ENCODE measurements around the gene NR3C2.

NR3C2 gene

DNA sequence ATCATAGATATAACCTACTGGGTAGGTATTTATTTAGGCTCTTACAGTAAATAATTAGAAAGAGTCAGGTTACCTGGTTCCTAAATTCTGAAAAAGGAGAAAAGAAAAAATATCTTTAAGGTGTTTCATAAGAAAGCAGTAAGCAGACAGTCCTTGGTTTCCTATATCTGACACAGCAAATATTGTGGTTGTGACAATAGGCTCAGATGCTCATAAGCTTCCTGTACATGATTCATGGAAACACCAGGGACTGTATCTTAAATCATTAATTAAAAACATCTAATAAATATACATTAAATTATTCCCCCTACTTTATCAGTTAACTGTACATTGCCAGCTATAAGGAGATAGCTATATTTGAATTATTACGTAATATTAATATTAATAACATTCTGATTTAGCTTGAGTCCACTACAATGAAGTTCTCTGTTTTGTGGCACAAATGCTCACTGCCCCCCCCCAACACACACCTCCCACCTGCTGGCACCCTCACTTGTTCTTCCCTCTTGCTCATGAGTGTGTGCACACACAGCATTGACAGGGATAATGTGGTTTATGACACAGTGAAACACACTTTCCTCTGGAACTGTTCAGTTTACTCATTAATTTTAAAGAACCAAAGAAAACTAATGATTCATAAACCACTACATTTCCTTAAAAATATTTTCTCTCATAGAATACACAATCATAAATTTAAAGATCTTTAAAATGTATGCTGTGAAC, 187.4 kb downstream of the NR3C2 start:
- no peak for DNase-seq

DNA sequence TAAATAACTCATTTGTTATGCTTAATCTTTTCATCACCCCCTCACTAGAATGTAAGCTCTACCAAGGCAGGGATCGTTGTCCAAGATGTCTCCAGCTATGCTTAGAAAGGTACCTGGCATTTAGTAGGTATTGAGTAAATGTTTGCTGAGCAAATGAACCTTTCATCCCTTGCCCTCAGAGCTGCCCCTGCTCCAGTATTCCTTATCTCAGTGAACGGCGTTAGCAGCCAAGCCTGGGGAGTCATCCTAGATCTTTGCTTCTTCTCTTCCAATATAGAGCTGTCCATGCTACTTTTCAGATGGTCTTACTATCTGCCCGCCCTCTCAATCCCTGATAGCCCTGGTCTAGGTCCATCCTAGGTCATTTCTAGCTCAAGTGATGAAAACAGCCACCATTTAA, 188.4 kb downstream of the NR3C2 start:
- no peak for DNase-seq

DNA sequence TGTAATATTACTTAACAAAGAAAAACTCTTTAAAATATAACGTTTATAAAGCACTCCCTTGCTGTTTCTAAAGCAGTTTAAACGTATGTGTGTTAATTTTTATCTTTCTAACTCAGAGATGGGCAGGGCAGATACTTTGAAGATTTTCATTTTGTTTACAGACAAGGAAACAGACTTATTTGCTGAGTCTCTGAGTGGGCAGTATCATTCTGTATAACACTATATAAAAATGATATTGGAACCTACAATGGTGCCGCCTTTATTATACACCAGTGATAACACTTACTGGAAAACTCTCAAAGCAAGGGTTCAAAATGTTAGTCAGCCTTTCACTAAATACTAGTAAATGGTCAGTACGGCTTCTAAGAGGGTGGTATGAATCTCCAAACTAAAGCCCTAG, 193.4 kb downstream of the NR3C2 start:
- no peak for DNase-seq

DNA sequence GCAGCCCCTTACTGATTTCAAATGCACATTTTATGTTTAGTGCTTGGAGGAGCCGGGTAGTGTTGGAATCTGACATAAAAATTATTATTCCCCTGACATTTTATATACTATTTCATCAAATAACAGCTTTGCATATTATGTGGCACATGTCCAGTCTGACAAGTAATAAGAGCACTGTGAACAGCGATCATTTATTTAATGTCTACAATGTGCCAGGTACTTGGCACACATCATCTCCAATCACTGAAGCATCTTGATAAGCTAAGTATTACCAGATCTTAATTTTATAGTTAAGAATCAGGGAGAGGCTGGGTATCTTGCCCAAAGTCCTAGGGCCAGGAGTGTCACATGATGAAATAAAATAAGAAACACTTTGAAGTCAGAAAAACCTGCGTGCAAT, 197.2 kb downstream of the NR3C2 start:
- no peak for DNase-seq

DNA sequence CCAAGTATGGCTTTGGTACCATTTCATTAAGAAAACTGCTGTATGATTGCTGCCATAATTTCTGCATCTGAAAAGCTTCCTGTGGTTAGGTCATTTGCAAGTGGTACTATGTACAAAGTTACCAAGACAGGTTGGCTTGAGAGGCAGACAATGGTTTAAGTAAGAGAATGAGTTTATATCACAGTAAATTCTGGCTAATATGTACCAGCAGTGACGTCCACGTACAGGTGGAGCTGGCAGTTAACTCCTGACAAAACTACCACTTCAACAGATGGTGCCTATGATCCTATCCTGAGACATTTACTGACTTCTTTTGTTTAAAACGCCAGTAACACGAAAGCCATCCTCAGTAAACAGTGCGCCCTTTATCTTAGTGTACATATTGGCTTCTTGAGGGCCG, 198.4 kb downstream of the NR3C2 start:
- DNase-seq: no peak

DNA sequence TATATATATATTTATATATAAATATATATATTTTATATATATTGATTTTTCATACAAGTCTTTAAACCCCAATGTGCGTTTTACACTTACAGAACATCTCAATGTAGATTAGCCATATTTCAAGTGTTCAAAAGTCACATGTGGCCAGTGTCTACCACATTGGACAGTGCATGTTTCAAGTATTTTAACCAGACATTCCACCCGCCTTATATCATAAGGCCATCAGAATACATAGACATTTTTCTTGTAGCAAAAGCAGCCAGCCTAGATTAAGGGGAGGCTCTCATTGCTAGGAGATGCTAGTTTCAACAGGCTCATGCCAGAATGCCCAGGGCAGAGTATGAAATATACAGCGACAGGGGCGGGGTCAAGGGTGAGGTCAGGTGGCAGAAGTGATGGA, 202.0 kb downstream of the NR3C2 start:
- no peak for DNase-seq

DNA sequence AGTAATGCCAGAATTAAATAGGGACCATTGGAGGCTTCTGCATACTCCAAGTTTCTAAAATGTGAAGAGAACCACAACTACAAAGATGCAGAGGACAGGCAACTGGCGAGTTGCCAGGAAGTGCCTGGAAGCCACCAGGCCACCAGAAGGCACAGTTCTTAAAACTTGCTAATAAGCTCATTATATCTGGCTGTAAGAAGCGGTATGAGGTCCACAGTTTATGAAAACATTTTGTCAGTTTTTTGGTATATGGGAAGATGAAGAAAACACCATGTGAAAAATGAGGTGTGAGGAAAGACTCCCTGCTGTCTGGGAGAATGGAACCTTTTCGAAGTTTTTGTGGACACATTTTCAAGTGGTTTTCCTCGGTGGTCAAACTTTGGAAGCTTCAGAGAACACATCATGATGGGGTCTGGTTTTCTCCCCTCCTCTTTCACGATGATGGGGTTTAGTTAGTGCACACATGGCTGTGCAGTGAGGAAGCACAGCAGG, 202.7 kb downstream of the NR3C2 start:
- no peak for DNase-seq

DNA sequence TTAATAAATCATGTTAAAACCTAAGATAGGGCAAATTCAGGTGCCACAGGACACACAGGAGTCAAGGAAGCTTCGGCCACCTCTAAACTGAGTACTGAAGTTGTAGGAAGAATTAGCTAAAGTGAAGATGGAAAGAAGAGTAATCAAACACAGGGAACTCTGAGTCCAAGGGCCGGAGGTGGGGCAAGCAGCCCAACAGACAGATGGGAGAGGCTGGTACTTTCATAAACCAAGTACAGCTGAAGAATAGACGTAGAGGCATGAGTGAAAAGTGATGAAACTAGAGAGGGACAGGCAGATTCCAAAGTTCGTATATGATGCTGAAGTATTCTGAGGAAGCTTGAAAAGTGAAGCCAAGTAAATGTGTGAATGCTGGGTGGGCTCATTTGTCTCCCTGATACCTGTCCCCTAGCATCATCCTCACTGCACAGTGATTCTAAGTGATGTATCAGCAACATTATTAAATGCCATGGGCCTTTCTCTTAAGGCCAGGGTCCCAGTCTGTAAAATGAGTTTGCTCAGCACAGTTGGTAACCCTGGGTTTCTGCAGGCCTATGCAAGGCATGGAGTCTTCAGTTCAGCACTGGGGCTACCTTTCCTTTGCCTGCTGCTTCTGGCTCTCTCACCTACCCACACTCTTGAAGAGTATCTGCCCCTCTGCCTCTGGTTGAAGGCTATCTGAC, 203.3 kb downstream of the NR3C2 start:
- no peak for DNase-seq

DNA sequence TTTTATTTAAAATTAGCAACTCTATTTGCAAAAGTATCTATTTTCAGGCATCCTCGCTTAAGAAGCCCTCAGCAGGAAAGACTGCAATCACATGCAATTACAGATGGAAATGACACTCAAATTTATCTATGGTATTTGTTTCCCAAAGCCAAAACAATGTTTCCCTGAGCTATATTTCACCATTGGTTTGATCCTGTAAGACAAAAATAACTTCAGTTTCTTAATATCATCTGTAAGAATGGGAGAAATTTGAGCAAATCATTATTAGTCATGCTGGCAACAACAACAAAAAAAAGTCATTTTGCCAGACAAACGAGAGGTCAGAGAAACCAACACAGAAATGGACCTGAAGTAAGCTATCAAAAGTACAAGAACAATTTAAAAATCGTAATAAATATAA, 204.1 kb downstream of the NR3C2 start:
- DNase-seq: no peak

DNA sequence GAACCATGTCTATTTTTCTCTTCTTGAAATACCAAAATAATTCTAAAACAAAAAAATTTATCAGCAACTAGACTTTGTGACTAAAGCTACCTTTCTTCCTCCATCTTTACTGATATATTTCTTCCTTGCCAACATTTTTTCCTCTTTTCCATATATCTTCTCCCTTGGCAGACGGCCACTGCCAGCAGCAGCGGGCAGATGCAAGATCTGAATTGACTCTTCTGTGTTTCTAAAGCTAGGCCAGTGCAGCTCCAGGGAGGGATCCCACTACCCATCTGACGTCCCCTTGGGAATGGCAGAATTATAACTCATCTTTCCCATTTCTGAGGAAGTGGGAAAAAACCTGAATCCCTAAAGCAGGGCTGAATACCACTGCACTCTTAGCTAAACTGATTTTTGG, 206.4 kb downstream of the NR3C2 start:
- no peak for DNase-seq

DNA sequence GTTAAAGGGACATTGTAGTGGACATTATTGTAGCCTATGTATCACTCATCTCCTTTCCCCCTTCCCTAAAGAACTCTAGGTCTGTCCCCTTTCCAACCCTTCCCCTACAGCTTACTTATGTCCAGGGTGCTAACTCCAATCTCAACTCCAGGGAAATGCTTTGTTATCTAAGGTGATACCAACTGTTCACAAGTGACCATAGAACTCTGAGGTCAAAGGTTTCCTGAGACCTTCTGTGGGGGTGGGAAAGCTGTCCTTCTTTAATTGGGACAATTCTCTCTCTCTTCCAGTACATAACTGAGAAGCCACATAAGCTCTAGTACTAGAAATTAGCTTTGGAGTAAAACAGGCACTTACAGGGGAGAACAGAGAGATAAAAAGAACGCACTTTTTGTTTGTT, 212.4 kb downstream of the NR3C2 start:
- no peak for DNase-seq

DNA sequence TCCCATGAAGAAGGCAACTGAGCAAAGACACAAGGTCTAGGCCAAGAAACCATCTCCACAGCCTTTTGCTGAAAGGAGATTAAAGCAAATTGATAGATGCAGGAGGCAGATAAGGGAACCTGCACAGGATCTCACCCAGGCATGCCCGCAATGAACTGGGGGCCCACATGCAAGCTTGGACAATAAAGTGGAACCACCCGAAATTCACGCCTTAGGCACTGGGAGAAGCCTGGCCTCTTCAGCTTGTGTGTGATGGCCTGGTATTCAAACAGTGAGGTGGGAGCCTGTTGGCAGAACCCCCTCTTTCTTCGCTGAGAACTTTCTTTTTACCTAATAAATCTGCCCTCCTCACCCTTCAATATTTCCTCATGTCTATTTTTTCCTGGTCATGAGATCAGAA, 213.2 kb downstream of the NR3C2 start:
- DNase-seq: no peak

DNA sequence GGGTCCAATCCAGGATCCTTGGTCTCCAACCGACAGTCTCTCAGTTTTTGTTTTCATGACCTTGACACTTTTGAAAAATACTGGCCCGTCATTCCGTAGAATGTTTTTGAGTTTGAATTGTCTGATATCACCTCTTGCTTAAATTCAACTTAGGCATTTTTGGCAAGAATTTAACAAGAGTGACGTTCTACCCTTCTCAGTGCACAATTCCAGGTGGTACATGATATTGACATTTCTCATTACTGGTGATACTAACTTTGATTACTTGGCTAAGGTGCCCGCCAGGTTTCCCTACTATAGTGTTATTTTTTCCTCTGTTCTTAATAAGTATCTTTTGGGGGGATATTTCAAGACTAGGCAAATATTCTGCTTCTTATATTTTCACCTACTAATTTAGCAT, 215.1 kb downstream of the NR3C2 start:
- DNase-seq: no peak

DNA sequence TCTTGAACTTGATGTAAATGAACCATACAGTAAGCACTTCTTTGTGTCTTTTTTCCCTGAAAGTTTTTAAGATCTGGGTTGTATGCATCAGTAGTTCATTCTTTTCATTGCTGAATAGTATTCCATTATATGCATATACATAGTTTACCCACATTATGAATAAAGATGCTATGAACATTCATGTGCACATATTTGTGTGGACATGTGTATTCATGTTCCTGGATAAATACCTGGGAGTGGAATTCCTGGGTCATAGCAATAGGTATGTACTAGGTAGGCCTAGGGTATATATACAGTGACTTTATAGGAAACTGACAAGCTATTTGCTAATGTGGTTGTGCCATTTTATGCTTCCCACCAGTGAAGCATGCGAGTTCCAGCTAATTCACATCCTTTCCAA, 215.9 kb downstream of the NR3C2 start:
- DNase-seq: no peak

DNA sequence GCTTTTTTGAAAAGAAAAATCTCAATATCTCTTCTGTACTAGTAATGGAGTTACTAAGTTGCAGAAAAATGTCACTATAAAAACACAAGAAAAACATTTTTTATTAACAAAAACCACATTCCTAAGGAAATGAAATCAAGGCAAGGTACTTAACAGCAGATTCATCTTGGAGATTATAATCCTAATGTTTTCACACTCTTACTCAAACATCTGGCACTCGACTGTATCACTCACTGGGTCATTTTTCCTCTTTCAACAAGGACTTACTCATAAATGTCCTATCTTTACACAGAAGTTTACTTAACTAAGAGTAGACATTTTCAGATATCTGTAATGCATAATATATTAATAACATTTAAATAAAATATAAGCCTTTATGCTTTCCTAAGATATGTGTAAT, 216.6 kb downstream of the NR3C2 start:
- no peak for DNase-seq

DNA sequence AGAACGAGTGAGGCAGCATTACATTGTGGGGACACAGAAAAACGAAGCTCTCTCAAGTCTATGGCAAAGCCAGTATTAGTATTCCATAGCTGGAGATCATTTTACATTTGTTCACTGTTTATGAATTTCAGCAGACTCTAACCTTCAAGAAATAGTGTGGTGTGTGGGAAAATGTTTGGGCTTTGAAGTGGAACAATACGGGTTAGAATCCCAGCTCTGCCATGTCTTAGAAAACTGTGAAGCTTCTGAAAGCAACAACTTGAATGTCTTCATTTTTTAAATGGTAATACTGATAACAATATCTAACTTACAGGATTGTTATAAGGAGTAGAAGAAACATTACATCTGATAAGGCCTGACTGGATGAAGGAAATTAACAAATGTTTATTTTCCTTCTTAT, 217.7 kb downstream of the NR3C2 start:
- no peak for DNase-seq

DNA sequence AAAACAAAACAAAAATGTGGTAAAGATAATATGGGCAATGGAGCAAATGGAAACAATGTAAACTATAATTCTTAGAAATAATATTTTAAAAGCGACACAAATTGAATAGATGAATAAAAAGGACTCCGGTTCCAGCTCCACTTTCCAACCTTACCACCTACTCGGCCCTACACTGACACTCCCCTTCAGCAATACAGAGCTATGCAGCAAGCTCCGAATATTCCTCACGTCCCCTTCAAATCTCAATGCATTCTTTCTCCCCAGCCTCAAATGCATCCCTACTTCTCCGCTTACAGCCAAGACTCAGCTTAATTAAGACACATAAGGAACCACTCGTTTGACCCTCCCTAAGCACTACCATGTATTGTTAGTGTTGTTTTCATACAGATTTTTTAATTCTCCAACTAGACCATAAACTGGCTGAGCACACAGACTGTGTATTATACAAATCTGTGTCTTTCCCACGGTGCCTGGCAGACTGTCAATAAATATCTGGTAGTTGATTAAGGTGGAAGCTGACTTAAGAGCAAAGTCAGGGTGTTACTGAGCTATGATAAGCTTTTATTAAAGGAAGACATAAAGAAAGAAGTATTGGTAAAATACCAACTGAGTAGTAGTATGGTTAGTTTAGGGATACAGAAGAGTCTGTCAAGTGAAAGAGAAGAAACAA, 219.1 kb downstream of the NR3C2 start:
- no peak for DNase-seq

DNA sequence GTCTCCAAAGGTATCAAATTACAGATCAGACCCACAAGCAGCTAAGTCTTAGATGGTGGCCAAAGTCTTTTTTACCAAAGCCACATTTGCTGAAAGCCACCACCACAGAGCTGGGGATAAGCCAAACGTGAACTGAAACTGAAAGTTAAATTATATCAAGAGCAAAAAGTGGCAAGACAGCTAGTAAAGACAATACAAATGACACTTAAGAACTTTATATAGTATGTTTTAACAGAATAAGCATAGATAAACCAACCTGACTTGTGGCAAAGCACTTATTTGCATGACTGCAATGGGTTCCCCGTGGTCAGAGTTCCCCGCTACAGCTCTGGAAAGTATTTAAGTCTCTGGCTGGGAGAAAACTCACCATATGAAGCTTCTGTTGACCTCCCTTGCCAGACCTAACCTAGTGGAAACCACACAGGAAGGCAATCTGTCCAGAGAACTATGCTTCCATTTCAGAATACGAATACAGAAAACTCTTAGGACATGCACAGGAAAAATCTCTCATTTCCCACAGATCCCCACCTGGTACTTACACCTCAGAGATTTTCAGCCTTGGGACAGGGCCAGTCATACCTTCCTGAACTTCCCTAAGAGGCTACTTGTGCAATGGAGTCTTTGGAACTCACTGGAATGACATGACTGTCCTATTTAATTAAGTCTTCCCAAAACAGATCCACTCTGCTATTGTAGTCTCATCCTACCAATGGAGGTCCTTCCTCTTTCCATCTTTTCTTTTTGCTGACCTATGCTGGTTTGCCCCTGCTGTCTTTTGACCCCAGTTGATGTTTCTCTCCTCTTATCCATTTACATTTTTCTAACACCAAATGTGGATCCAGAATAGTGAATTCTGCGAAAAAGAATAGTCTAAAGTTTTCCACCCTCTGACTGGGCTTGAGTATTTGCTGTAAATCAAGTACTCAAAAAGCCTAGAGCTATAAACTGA, 225.1 kb downstream of the NR3C2 start:
- no peak for DNase-seq

DNA sequence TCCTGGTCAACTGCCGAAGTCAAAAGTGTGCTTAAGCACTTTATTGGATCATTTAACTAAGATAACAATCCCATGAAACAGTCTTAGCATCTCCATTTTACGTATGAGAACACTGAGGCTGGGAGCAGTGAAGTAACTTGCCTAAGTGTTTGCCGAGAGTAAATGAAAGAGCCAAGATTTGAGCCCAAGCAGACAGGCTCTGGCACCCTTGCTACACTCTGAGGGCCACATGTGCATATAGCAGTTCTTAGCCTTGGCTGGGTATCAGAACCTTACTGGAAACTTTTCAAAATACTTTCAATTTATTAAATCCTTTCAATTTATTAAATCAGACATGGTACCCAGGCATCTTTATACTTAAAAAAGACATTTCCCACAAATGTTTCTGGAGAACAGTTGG, 225.9 kb downstream of the NR3C2 start:
- no peak for DNase-seq

DNA sequence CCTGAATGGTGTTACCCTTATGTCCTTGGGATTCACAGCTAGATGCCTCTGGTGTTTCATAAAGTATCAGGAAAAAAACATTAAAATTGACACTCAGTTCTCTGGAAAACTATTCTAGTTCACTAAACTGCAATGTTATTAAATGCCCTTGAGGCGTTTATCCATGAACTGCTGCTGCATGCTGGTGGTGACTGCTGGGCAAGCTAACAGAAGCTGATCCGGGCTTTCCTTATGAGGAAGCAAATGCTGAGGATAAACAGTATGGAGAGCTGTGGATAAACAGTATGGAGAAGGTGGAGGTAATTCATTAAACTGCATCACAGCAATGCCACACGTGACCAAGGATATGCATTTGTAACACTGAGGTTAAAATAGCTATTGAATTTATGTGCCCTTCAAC, 227.0 kb downstream of the NR3C2 start:
- no peak for DNase-seq

DNA sequence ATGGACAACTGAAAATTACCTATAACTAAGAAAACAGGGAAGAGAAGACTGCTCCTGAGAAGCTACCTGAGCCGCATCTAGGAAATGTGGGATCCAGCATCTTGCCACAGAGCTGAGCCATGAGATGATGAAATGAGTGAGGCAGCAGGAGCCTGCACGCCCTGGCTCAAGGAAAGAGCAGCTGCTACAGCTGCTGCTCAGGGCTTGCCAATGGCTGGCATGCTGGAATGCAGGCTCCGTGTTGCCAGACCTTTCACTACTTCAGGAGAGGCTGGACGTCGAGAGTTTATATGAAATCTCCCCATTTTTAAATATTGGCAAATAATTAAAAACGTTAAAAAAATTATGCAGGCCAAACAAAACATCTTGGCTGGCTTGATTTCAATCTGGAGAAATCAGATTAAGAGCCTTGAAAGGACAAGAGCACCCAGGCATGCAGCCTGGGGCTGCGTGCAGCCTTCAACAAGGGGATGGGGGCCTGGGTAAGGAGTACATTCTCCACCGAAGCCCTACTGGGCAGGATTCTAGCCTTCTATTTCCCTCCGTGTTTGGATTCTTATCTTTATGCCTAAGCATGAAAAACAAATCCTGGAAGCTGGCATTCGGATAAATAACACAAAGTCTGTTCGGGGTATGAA, 227.6 kb downstream of the NR3C2 start:
- DNase-seq: no peak

DNA sequence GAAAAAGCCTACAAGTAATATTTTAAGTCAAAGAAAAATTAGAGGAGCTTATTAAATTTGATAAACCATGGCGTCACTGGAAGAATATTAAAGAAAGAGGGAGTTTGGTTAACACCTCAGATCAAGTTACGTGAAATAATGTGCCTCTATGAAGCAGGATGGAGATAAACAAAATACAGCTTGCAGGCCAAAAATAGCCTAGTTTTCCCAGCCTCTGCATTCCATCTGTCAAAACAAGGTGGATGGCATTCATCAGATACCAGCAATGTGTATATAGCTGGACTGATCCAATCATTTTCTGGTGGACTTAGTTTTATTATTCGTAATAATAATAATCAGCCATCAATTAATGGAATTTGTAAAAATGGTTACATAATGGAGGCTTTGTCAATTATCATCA, 230.7 kb downstream of the NR3C2 start:
- DNase-seq: no peak

DNA sequence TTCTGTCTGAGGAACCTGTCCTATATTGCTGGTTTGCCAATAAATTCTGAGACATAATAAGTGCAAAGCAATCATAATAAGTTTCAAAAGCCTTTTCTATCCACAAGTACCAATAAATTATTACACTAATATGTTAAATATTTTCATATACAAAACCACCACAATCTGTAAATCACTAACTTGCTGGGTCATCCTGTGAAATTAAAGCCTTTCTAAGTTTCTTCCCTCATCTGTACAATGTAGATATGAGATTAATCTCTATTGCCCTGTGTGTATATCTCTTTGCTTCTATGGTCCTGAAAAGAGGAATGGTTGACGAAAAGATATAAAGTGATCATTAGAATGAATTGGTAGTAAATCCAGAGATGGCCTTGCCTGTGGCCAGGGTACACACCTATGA, 231.6 kb downstream of the NR3C2 start:
- no peak for DNase-seq

Measured in DMS153 (cell line).